Measurements from ENCODE around the gene NBPF3.
"Not testable (repeated sequence)": the region's sequence is repeated elsewhere in the genome, so short reads cannot be mapped to it uniquely, and the experiment has no call there.

- TF ChIP-seq EZH2 (IDR thresholded peaks at IDR 0.05); POLR2AphosphoS5 (IDR thresholded peaks at IDR 0.05; ENCODE audit: borderline replicate concordance, low read depth, low read length): not testable (repeated sequence)
Observed at GRCh38 chr1:21427798-21428480, 12.0 kb upstream of the NBPF3 start.

Measured in SK-N-MC (cell line).